HG02981 (cell line): Measurements from ENCODE around the gene PRELID1.
"Not testable (repeated sequence)": the region's sequence is repeated elsewhere in the genome, so short reads cannot be mapped to it uniquely, and the experiment has no call there.

Source experiments
- ATAC-seq: cut with Tn5 transposase; IDR thresholded peaks from one replicate; pipeline ENCODE4 v1.9.1; 2021; ENCODE audit warnings: mild to moderate bottlenecking, moderate library complexity; ENCODE audit not compliant: unreplicated experiment

PRELID1 gene

DNA sequence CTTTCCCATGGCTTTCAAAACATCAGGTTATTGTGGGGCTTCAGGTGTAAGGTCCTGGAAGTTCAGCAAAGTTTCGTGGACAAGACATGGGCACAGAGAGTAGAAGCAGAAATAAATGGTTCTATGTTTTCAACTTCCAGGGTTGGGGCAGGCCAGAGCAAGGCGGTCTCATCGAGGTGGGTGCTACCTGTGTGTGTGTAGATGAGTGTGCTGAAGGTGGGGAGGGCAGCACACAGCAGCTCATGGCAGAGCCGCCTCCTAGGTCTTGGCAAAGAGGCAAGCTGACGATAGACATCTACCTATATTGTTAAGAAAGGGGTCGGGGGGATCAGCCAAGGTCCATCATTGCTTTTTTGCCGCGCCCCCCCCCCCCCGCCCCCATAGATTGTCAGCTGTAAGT, 3.9 kb upstream of the PRELID1 start:
- no peak for ATAC-seq

- peak; percentile 55 for ATAC-seq
These were observed 3.2 kb upstream of the PRELID1 start for GRCh38 chr5:177300236-177300880.

DNA sequence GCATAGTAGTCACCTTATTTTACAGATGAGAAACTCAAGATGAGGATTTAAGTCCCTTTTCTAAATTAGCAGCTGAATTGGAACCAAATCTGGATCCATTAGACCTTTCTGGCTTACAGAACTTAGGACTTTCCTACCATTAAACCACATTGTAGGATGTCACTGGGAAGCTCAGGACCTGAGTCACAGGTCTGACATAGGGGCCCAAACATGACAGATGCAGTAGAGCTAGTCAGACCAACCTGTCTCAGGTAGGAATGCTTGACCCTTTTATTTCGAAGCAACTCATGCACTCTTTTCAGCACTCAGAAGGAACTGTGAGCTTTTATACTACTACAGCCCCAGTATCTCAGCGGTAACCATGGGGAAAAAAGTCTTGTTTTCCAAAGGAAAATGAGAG, 2.6 kb upstream of the PRELID1 start:
- no peak for ATAC-seq

GRCh38 chr5:177301503-177302165, 2.0 kb upstream of the PRELID1 start:
- no peak for ATAC-seq

DNA sequence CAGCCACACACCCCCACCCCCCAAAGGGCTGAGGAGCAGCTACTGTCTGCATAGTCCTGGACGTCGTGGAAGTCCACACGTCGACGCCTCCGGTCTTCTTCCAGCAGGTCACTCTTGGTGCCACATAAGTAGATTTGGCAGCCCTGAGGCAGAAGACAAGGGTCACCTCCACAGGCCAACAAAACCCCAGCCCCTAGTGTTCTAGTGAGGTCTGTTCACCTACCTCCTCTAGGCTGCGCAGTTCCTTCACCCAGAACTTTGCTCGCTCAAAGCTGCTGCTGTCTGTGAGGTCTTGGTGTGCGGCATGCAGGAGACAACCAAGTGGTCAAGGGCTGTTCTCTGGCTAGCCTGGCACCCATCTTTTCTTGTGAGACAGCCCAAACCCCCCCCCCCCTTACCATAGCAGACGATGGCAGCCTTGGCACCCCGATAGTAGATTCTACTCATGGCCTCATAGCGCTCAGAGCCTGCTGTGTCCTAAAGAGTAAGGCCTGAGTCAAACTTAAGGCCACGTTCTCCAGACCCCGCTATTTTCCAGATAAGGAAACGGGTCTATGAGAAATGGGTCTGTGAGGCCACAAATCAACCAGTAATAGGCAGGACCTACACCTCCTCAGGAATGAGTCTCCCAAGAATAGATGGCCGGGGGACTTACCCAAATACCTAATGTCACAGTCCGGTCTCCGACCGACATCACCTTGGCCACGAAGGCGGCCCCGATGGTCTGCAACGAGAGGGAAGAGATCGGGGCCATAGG, 1.1 kb upstream of the PRELID1 start:
- ATAC-seq = no peak

DNA sequence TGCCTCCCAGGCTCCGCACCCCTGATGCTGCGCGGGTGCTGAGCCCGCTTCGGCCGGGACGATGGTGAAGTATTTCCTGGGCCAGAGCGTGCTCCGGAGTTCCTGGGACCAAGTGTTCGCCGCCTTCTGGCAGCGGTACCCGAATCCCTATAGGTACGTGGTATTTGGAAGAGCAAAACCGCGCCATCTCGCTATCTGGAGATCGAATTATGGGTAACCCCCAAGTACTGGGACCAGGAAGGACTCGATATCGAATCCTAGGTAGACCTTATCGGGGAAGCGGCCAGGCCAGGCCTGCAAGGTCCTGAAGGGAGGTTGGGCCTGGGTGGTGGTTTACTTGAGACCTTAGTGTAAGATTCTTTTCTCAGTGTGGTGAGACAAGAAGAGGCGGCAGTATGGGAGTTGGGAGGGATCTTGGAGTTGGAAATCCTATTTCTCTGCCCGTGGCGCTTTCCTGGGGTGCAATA, 359 bp downstream of the PRELID1 start:
- ATAC-seq = peak; percentile 5

- ATAC-seq = no peak
These were observed 957 bp downstream of the PRELID1 start for GRCh38 chr5:177304392-177305119.

GRCh38 chr5:177306103-177306640, 2.6 kb downstream of the PRELID1 start:
- not testable (repeated sequence) for ATAC-seq

- no peak for ATAC-seq
These were observed 3.3 kb downstream of the PRELID1 start for GRCh38 chr5:177306674-177307543.

- ATAC-seq = no peak
These were observed 4.2 kb downstream of the PRELID1 start for GRCh38 chr5:177307544-177308363.

DNA sequence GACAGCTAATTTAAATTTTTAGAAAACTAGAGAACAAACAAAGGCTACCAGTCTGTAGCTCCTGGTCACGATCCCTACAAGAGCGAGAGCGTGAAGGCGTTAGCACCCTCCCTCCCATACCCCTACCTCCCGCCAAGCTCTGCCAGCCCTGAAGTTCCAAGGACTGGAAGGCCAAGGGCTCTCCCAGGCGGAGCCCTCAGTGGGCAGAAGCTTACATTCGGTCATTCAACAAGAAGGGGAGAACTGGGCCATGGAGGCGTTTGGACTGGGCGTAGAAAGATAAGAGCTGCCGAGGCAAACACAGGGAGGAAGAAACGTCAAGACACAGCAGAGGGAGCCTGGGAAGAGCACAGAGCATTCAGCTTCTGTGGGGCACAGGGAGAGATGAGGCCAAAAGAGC, 5.1 kb downstream of the PRELID1 start:
- ATAC-seq = no peak

DNA sequence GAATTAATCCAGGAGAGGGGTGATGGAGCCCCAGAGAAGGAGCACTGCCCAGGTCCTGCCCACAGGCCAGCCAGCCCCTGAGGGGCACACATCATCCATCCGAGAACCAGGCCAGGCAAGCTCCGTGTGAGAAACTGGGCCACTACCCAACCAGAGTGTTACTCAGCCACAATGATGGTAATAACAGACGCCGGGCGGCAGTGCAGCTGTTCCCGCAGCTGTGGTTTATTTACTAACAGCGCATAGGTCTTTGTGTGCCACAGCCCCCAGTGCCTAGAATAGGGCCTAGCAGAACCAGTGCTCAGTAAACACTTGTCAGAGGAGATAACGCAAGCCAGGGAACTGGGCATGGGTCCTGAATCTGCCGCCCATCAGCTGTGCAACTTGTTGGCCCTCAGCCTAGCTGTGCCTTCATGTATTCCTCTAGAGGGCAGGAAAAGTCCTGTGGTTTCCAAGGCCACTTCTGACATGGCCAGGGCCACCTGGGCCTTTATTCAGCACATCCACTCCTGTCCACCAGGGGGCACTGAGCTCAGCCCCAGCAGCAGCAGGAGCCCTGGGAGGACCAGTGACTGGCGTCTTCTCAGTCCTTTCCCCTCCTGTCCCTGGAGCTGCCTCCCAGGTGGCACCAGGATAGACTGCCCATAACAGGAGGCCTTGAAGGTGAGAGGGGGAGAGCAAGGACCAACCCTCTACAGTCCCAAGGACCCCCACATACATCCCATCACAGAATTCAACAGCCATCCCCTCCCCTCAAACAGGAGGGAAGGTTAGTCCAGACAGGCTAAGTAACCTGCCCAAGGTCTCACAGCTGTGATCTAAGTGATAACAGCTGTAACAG, 6.0 kb downstream of the PRELID1 start:
- no peak for ATAC-seq

- ATAC-seq = no peak
These were observed 6.7 kb downstream of the PRELID1 start for GRCh38 chr5:177310332-177310731.

- ATAC-seq = no peak
These were observed 7.3 kb downstream of the PRELID1 start for GRCh38 chr5:177310757-177311391.

GRCh38 chr5:177311392-177311722, 7.8 kb downstream of the PRELID1 start:
- no peak for ATAC-seq

GRCh38 chr5:177311723-177312648, 8.4 kb downstream of the PRELID1 start, which contains the start of gene MXD3:
Gene MXD3, minus strand, starts transcription at chr5:177311898. Its CDS starts 68 bp downstream, at chr5:177311830.
- ATAC-seq = peak; percentile 70
